ENCODE measurements around the gene FAM200C. TPM values are rescaled to one million over a fixed set of nuclear protein-coding genes. Genes with fewer than 3 reads are reported as not detected.
"Not testable (repeated sequence)": the region's sequence is repeated elsewhere in the genome, so short reads cannot be mapped to it uniquely, and the experiment has no call there.

The FAM200C gene
- total RNA-seq, 1 donor from 2014 or later: 9.1 TPM

DNA sequence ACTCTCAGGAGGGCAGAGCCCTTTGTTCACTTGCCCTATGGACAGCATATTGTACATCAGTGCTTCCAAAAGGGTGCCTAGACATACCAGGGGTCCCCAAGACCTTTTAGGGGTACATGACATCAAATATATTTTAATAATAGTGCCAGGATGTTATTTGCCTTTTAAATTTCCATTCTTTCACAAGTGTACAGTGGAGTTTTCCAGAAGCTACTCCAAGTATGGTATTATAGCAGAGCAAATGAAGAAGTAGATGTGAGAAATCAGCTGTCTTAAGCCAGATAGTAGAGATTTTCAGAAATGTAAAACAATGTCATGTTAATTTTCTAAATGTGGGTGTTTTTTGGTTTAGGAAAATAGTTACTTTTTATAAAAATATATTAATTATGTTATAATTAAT is 37.4 kb upstream of the FAM200C start:
- Mint-ChIP-seq H3K27me3 (ENCODE audit: low read depth) (peaks cover 25% of the 10 kb centered on the region), H3K4me1 (peaks cover 23% of the 10 kb centered on the region), H3K27ac (ENCODE audit: unreplicated experiment) (no peak overlapping the region), H3K4me3 (no peak overlapping the region), H3K9me3 (no peaks in the 10 kb centered on the region), H3K36me3 (ENCODE audit: low read depth) (no peaks in the 10 kb centered on the region)
- TF ChIP-seq CTCF (conservative IDR thresholded peaks at IDR 0.05): no peak
- no peak for DNase-seq (ENCODE audit: low read depth, low spot score)

GRCh38 chr5:160436661-160437060 is 36.8 kb upstream of the FAM200C start:
- Mint-ChIP-seq H3K4me1 (peaks cover 23% of the 10 kb centered on the region), H3K27me3 (ENCODE audit: low read depth) (peaks cover 25% of the 10 kb centered on the region)
- H3K9me3 Mint-ChIP-seq; H3K36me3 Mint-ChIP-seq (ENCODE audit: low read depth); H3K4me3 Mint-ChIP-seq; DNase-seq (ENCODE audit: low read depth, low spot score); H3K27ac Mint-ChIP-seq (ENCODE audit: unreplicated experiment): not testable (repeated sequence)

DNA sequence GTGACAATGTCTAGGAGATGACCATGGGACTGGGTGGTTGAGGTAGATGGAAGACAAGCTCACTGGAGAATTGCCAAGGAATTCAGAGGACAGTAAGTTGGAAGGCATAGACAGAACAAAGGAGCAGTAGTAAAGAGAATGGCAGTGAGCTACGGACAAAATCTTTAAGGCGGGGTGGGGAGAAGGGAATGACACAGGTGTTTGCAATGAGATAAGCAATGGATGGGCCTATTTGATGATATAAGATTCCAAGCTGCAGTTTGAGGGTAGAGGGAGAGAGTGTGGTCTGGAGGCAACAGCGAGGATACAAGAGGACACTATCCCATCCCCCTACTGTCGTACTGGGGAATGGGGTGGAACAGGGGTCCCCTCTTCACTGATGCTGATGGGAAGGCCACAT is 36.2 kb upstream of the FAM200C start:
- no peak overlapping the region for H3K4me3 Mint-ChIP-seq
- no peak for TF ChIP-seq CTCF (conservative IDR thresholded peaks at IDR 0.05)
- no peak for DNase-seq (ENCODE audit: low read depth, low spot score)
- no peaks in the 10 kb centered on the region for H3K36me3 Mint-ChIP-seq (ENCODE audit: low read depth)
- H3K27ac Mint-ChIP-seq (ENCODE audit: unreplicated experiment): no peak overlapping the region
- H3K4me1 Mint-ChIP-seq: peaks cover 23% of the 10 kb centered on the region
- H3K27me3 Mint-ChIP-seq (ENCODE audit: low read depth): peaks cover 25% of the 10 kb centered on the region
- H3K9me3 Mint-ChIP-seq: no peaks in the 10 kb centered on the region

GRCh38 chr5:160435532-160435931 is 35.7 kb upstream of the FAM200C start:
- peaks cover 25% of the 10 kb centered on the region for H3K27me3 Mint-ChIP-seq (ENCODE audit: low read depth)
- H3K9me3 Mint-ChIP-seq: no peaks in the 10 kb centered on the region
- no peak for TF ChIP-seq CTCF (conservative IDR thresholded peaks at IDR 0.05)
- H3K4me3 Mint-ChIP-seq: no peak overlapping the region
- DNase-seq (ENCODE audit: low read depth, low spot score): no peak
- H3K4me1 Mint-ChIP-seq: peaks cover 23% of the 10 kb centered on the region
- H3K27ac Mint-ChIP-seq (ENCODE audit: unreplicated experiment): no peak overlapping the region
- H3K36me3 Mint-ChIP-seq (ENCODE audit: low read depth): no peaks in the 10 kb centered on the region

GRCh38 chr5:160434022-160434531 is 34.2 kb upstream of the FAM200C start:
- Mint-ChIP-seq H3K4me3 (no peak overlapping the region), H3K27me3 (ENCODE audit: low read depth) (peaks cover 23% of the 10 kb centered on the region), H3K36me3 (ENCODE audit: low read depth) (no peaks in the 10 kb centered on the region), H3K4me1 (peaks cover 20% of the 10 kb centered on the region), H3K9me3 (no peaks in the 10 kb centered on the region), H3K27ac (ENCODE audit: unreplicated experiment) (no peak overlapping the region)
- no peak for DNase-seq (ENCODE audit: low read depth, low spot score)
- no peak for TF ChIP-seq CTCF (conservative IDR thresholded peaks at IDR 0.05)

- TF ChIP-seq CTCF (conservative IDR thresholded peaks at IDR 0.05): no peak
- Mint-ChIP-seq H3K4me3 (no peak overlapping the region), H3K4me1 (peaks cover 10% of the 10 kb centered on the region), H3K27ac (ENCODE audit: unreplicated experiment) (no peak overlapping the region), H3K27me3 (ENCODE audit: low read depth) (peaks cover 15% of the 10 kb centered on the region), H3K9me3 (no peaks in the 10 kb centered on the region), H3K36me3 (ENCODE audit: low read depth) (no peaks in the 10 kb centered on the region)
- no peak for DNase-seq (ENCODE audit: low read depth, low spot score)
These were observed 32.9 kb upstream of the FAM200C start for GRCh38 chr5:160432787-160433186.
